Neutrophil (primary cell): ENCODE data around the gene ZP4.

Experiments used
- H3K27ac ChIP-seq: fragments of 200-600 bp; sonication (generic); 2 replicates; pipeline ENCODE4 v1.5.1; 2016; ENCODE audit warnings: mild to moderate bottlenecking, moderate library complexity
- H3K27me3 ChIP-seq: fragments of 200-600 bp; sonication (generic); 2 replicates; pipeline ENCODE4 v1.6.0; 2016; ENCODE audit warnings: mild to moderate bottlenecking
- H3K36me3 ChIP-seq: fragments of 200-600 bp; sonication (generic); 2 replicates; pipeline ENCODE4 v1.5.1; 2017
- H3K4me1 ChIP-seq, 2 experiments: fragments of 200-600 bp in 1 of 2; sonication (generic) in 1 of 2; 1 replicate in 1 of 2; 2 replicates in 1 of 2; pipeline versions ENCODE4 v1.5.1 to v1.6.1; 2013 to 2016; ENCODE audit warnings: low read depth in 1 of 2, low read length in 1 of 2, mild to moderate bottlenecking in 1 of 2, moderate library complexity in 1 of 2; ENCODE audit not compliant: control insufficient read depth in 1 of 2, insufficient read depth in 1 of 2
- H3K4me3 ChIP-seq, 2 experiments: fragments of 200-600 bp in 1 of 2; sonication (generic) in 1 of 2; 1 replicate in 1 of 2; 2 replicates in 1 of 2; pipeline ENCODE4 v1.5.1; 2013 to 2016; ENCODE audit warnings: low read depth in 1 of 2, low read length in 1 of 2, mild to moderate bottlenecking in 1 of 2, moderate library complexity in 1 of 2
- H3K9me3 ChIP-seq: fragments of 200-600 bp; sonication (generic); 2 replicates; pipeline ENCODE4 v1.5.1; 2016
- TF ChIP-seq, protein P1 (sequence below): fragments of 200-600 bp; sonication (generic); IDR thresholded peaks from 2 replicates; pipeline ENCODE4 v1.5.1; 2016; ENCODE audit warnings: antibody characterized with exemption

ZP4 gene

DNA sequence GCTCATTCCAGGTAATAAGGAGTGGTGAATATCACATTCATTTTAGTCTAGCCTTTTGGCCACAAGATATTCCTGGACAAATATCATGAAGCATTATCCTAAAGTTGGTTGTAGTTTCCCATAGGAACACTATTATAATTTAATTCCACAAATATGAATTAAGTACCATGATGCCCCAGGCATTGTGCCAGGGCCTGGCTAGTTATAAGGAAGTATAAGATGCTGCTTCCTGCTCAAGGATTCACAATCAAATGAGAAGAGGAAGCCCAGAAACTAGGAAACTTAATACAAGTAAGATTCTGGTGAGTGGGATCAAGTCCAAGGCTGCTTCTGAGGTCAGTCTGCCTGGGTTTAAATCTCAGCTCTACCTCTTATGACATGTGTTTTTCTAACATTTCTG lies 30.6 kb upstream of the ZP4 start:
- Histone ChIP-seq H3K27ac (no peak overlapping the region), H3K36me3 (no peaks in the 10 kb centered on the region), H3K4me3 (no peak overlapping the region), H3K4me1 (no peaks in the 10 kb centered on the region), H3K9me3 (no peaks in the 10 kb centered on the region), H3K27me3 (no peaks in the 10 kb centered on the region)
- TF ChIP-seq, protein P1, sequence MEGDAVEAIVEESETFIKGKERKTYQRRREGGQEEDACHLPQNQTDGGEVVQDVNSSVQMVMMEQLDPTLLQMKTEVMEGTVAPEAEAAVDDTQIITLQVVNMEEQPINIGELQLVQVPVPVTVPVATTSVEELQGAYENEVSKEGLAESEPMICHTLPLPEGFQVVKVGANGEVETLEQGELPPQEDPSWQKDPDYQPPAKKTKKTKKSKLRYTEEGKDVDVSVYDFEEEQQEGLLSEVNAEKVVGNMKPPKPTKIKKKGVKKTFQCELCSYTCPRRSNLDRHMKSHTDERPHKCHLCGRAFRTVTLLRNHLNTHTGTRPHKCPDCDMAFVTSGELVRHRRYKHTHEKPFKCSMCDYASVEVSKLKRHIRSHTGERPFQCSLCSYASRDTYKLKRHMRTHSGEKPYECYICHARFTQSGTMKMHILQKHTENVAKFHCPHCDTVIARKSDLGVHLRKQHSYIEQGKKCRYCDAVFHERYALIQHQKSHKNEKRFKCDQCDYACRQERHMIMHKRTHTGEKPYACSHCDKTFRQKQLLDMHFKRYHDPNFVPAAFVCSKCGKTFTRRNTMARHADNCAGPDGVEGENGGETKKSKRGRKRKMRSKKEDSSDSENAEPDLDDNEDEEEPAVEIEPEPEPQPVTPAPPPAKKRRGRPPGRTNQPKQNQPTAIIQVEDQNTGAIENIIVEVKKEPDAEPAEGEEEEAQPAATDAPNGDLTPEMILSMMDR = no peak

DNA sequence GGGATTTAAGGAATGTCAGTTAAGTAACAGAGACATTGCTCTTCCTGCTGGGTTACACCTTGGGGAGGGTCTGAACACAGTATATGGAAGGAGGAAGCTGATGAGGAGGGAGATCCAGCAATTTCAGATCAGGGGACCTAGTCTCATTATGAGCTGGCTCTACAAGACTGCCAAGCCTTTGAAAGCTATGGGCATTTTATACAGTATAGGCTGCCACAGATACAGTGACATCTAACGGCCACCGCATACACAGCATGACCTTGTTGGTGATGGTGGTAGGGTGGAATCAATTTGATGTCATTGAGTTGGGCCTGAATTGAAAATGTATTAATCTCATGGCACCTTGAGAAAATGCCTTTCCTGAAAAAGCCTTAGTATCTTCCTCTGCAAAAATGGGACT lies 22.6 kb upstream of the ZP4 start:
- Histone ChIP-seq H3K36me3 (no peaks in the 10 kb centered on the region), H3K4me1 (no peaks in the 10 kb centered on the region), H3K9me3 (peaks cover 5% of the 10 kb centered on the region), H3K4me3 (no peak overlapping the region), H3K27me3 (no peaks in the 10 kb centered on the region), H3K27ac (no peak overlapping the region)
- TF ChIP-seq, protein P1 = no peak

DNA sequence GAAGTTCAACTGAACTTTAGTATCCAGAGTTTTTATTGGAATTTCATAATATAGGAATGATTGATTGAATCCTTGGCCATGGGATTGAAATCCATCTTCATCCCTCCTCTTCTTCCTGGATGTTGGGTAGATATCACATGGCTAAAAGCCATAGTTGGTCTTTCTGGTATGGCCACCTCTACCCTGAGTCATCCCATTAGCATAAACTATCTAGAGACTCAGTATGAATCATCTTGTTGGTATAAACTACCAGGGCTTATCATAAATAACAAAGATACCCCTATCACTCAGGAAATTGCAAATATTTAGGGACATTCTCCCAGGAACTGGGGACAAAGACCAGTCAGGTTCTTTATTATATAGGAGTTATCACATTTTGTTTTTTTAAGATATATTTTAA lies 21.2 kb upstream of the ZP4 start:
- no peak overlapping the region for H3K27ac ChIP-seq
- TF ChIP-seq, protein P1 = no peak
- no peak overlapping the region for H3K4me3 ChIP-seq
- peaks cover 5% of the 10 kb centered on the region for H3K9me3 ChIP-seq
- no peaks in the 10 kb centered on the region for H3K4me1 ChIP-seq
- no peaks in the 10 kb centered on the region for H3K36me3 ChIP-seq
- H3K27me3 ChIP-seq = no peaks in the 10 kb centered on the region

DNA sequence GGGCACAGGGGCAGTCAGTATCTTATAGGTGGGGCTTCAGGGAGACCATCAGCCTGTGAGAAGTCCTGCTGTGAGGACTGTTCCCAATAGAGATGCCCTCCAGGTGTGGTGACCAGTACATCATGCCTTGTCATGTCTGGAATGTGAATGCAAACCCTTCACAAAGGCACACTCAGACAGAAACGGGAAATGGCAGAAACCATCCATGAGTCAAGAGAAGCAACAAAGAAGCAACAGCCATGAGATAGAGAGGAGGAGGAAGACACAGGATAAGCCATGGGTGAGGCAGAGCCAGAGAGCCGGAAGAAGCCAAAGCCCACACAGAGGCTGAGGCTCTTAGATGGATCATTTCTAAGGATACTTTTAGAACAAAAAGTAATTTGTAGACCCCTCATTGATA lies 20.1 kb upstream of the ZP4 start:
- H3K4me1 ChIP-seq = no peaks in the 10 kb centered on the region
- no peaks in the 10 kb centered on the region for H3K36me3 ChIP-seq
- no peaks in the 10 kb centered on the region for H3K27me3 ChIP-seq
- TF ChIP-seq, protein P1 = no peak
- H3K27ac ChIP-seq = no peak overlapping the region
- H3K4me3 ChIP-seq = no peak overlapping the region
- H3K9me3 ChIP-seq = peaks cover 5% of the 10 kb centered on the region

DNA sequence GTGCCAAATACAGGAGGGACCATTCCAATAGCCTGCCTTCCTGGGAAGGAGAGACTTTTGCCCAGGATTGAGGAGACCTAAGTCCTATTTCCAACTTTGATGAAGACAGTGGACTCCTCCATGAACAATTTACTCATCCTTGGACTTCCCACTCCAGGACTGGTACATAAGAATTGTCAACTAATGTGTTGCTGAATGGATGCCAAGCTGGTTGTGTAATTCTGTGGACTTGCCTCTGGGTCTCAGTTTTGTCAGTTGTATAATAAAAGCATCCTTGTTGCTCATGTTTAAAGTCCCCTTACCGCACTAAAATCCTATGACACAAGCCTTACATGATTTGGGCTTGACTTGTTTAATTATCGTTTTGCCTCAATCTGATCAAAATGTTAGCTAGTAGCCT lies 13.2 kb upstream of the ZP4 start:
- no peaks in the 10 kb centered on the region for H3K4me1 ChIP-seq
- TF ChIP-seq, protein P1 = no peak
- H3K36me3 ChIP-seq = no peaks in the 10 kb centered on the region
- H3K9me3 ChIP-seq = no peaks in the 10 kb centered on the region
- H3K27me3 ChIP-seq = no peaks in the 10 kb centered on the region
- H3K27ac ChIP-seq = no peak overlapping the region
- no peak overlapping the region for H3K4me3 ChIP-seq
